ENCODE measurements around the gene TMEM51. TPM values are rescaled to one million over a fixed set of nuclear protein-coding genes. Genes with fewer than 3 reads are reported as not detected.

The TMEM51 gene
- total and polyA plus RNA-seq, 10 of the 15 experiments (the other 5 are each of a cell fraction or from before 2014, with no cell fraction given): 0.55 to 4.8 (median 3.1) TPM

- TF ChIP-seq POLR2AphosphoS5 (IDR thresholded peaks at IDR 0.05; ENCODE audit: low read length) (no peak), NFYA (IDR thresholded peaks at IDR 0.05; ENCODE audit: borderline replicate concordance, low read depth, low read length) (no peak), HDAC2 (IDR thresholded peaks at IDR 0.05) (no peak), FOXM1 (IDR thresholded peaks at IDR 0.05; ENCODE audit: low read depth, low read length) (peak; percentile 38; the same call in 1 of the 2 replicates), NKRF (conservative IDR thresholded peaks at IDR 0.05) (no peak; the same call in 1 of the 2 replicates), SMAD1 (IDR thresholded peaks at IDR 0.05; ENCODE audit: low read depth, partially characterized antibody) (peak; percentile 42), SIN3A (IDR thresholded peaks at IDR 0.05; ENCODE audit: low read depth, low read length) (no peak), ATF3 (IDR thresholded peaks at IDR 0.05; ENCODE audit: borderline replicate concordance, extremely low read depth, low read depth, low read length) (no peak), CBX5 (IDR thresholded peaks at IDR 0.05; ENCODE audit: low read depth) (no peak), IKZF2 (IDR thresholded peaks at IDR 0.05) (peak; percentile 78 to 79; a peak in 3 of 4 replicates), CTCF (IDR thresholded peaks at IDR 0.05 in 2 of 3, conservative IDR thresholded peaks at IDR 0.05 in 1 of 3; ENCODE audit: control insufficient read depth in 2 of 3, extremely low read depth in 1 of 3, insufficient read depth in 1 of 3, low read depth in 3 of 3, low read length in 3 of 3) (no peak), BCLAF1 (IDR thresholded peaks at IDR 0.05) (no peak), RB1 (IDR thresholded peaks at IDR 0.05; ENCODE audit: borderline replicate concordance) (no peak), ZNF384 (IDR thresholded peaks at IDR 0.05; ENCODE audit: borderline replicate concordance, low read depth, low read length) (no peak), PML (IDR thresholded peaks at IDR 0.05; ENCODE audit: low read length) (no peak), ZNF687 (IDR thresholded peaks at IDR 0.05) (peak; percentile 53), IRF3 (IDR thresholded peaks at IDR 0.05) (no peak), STAT1 (conservative IDR thresholded peaks at IDR 0.05) (no peak)
Measured at GRCh38 chr1:15231714-15232201, 78.2 kb downstream of the TMEM51 start (continued).

Measured in GM12878 (cell line).